Activated CD4-positive, alpha-beta memory T cell treated with anti-CD3 and anti-CD28 coated beads, Interleukin-2, amount 10 ng/mL, durations not matched to agents 7 days and 5 days (primary cell): Measurements from ENCODE around the gene COMT. TPM values are rescaled to one million over a fixed set of nuclear protein-coding genes. Genes with fewer than 3 reads are reported as not detected.

ENCODE experiments used
- CTCF ChIA-PET: fragments of 350-600 bp; sonication (Branson Sonifier 250); formaldehyde crosslinking; loops from one replicate; lab custom pipeline; 2021; ENCODE audit warnings: antibody characterized with exemption, inconsistent platforms; lab: Charles Lee
- POLR2A ChIA-PET: fragments of 350-600 bp; sonication (Branson Sonifier 250); formaldehyde crosslinking; loops from one replicate; lab custom pipeline; 2021; ENCODE audit warnings: antibody characterized with exemption; lab: Charles Lee
- DNase-seq: peaks from one replicate; pipeline ENCODE4 v3.0.0-alpha.2; 2020
- H3K27ac Mint-ChIP-seq: one replicate; pipeline ENCODE4 v1.8.0; 2021; ENCODE audit warnings: mild to moderate bottlenecking, mixed read lengths
- H3K27me3 Mint-ChIP-seq: one replicate; pipeline ENCODE4 v1.8.0; 2021; ENCODE audit warnings: mixed read lengths
- H3K36me3 Mint-ChIP-seq: one replicate; pipeline ENCODE4 v1.8.0; 2021; ENCODE audit warnings: low read depth, mixed read lengths
- H3K4me1 Mint-ChIP-seq: one replicate; pipeline ENCODE4 v1.8.0; 2021; ENCODE audit warnings: mixed read lengths
- H3K4me3 Mint-ChIP-seq: one replicate; pipeline ENCODE4 v1.8.0; 2021; ENCODE audit warnings: mild to moderate bottlenecking, mixed read lengths
- H3K9me3 Mint-ChIP-seq: one replicate; pipeline ENCODE4 v1.8.0; 2021; ENCODE audit warnings: mixed read lengths
- total RNA-seq, 2 experiments: library from RNA; stranded (reverse); gene quantifications; one replicate each; pipeline ENCODE4 v1.2.3, GENCODE V29; 2021

COMT gene
- total RNA-seq, 2 experiments from 2014 or later = 78.7 to 79.3 TPM

DNA sequence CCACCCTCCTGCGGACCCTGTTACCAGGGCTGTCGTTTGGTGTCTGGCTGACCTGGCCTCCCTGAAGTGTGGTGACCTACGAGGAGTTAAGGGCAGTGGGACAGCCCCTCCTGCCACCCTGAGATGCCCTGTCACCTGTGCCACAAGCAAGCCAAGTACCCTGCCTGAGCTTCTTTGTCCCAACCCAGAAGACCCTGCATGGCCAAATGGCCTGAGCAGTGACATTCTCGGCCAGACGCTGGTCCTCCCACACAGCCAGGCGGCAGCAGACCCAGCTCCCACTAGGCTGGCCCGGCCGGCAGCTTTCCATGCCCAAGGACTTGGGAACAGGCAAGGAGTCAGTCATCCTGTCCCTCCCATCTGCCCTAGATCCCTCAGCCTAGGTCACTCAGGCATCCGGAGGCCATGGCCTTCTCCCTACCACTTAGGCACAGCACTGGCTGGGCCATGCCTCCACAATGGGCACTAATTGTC, 67.5 kb downstream of the COMT start:
- Mint-ChIP-seq H3K27me3 (peaks cover 7% of the 10 kb centered on the region), H3K27ac (no peak overlapping the region), H3K36me3 (no peaks in the 10 kb centered on the region), H3K4me3 (no peak overlapping the region), H3K9me3 (peaks cover 2% of the 10 kb centered on the region), H3K4me1 (peaks cover 4% of the 10 kb centered on the region)
- DNase-seq = no peak
- POLR2A ChIA-PET = no interaction called here
- CTCF ChIA-PET = no interaction called here

- no peaks in the 10 kb centered on the region for H3K9me3 Mint-ChIP-seq
- no peaks in the 10 kb centered on the region for H3K36me3 Mint-ChIP-seq
- H3K4me1 Mint-ChIP-seq = peaks cover 4% of the 10 kb centered on the region
- no peak overlapping the region for H3K4me3 Mint-ChIP-seq
- peaks cover 3% of the 10 kb centered on the region for H3K27me3 Mint-ChIP-seq
- ChIA-PET POLR2A (interaction anchor here (3.8 kb wide), 1 partner anchor 11 kb away, joined by 14 read pairs; the partner anchor contains the start of gene TANGO2), CTCF (no interaction called here)
- H3K27ac Mint-ChIP-seq = no peak overlapping the region
- DNase-seq = no peak
These were observed 68.2 kb downstream of the COMT start for GRCh38 chr22:20009582-20010306.

DNA sequence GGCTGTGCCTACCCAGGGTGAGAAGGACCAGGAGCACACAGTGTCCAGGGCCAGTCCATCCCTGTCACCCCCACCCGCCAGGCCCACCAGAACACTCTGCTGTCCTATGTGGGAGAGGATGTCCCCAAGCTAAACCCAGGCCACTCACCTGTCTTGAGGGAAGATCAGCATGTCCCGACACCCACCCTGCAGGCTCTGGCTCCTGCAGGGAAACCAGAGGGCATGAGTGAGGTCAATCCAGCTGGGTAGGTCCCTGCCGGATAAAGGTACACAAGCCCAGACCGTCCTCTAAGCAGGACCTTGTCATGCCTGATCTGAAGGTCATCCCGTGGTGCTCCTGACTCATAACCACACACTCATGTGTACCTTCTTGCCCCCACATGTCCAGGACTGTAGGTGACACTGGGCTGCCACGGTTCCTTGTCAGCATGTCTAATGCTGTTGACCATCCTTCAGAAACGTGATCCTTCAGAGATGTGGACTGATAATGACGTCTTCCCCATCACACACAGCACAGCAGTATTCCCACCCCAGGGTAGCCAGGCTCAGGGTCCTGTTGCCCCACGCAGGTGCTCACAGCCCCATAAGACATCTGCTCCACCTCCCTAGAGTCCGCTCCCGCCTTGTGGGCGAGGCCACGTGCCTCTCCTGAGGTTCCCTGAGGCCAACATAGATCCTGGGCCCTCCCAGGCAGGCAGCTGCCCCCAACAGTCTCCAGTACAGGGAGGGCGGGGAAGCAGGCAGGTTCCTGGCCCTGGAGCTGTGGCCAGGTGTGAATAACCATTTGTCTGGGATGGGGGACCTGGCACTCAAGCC, 68.9 kb downstream of the COMT start:
- DNase-seq = no peak
- ChIA-PET CTCF (no interaction called here), POLR2A (interaction anchor here (0.9 to 3.8 kb wide), 2 partner anchors 9 to 11 kb away, joined by 3 to 14 read pairs; partner anchors contain the start of gene TANGO2)
- Mint-ChIP-seq H3K27me3 (peaks cover 10% of the 10 kb centered on the region), H3K4me3 (no peak overlapping the region), H3K36me3 (no peaks in the 10 kb centered on the region), H3K27ac (no peak overlapping the region), H3K9me3 (no peaks in the 10 kb centered on the region), H3K4me1 (peaks cover 6% of the 10 kb centered on the region)

- Mint-ChIP-seq H3K27ac (no peak overlapping the region), H3K4me3 (no peak overlapping the region), H3K4me1 (peaks cover 6% of the 10 kb centered on the region), H3K9me3 (no peaks in the 10 kb centered on the region), H3K36me3 (no peaks in the 10 kb centered on the region), H3K27me3 (peaks cover 10% of the 10 kb centered on the region)
- POLR2A ChIA-PET = interaction anchor here (0.9 to 3.8 kb wide), 2 partner anchors 8 to 10 kb away, joined by 3 to 14 read pairs; partner anchors contain the start of gene TANGO2
- no peak for DNase-seq
- CTCF ChIA-PET = no interaction called here
These were observed 69.8 kb downstream of the COMT start for GRCh38 chr22:20011123-20011992.

GRCh38 chr22:20011993-20012740, 70.6 kb downstream of the COMT start:
- Mint-ChIP-seq H3K9me3 (no peaks in the 10 kb centered on the region), H3K4me1 (peaks cover 8% of the 10 kb centered on the region), H3K27me3 (peaks cover 12% of the 10 kb centered on the region), H3K4me3 (no peak overlapping the region), H3K36me3 (no peaks in the 10 kb centered on the region), H3K27ac (no peak overlapping the region)
- CTCF ChIA-PET = interaction anchor here (2.0 kb wide), 1 partner anchor 41 kb away, joined by 7 read pairs; no protein-coding TSS in a partner anchor
- POLR2A ChIA-PET = interaction anchor here (3.8 kb wide), 1 partner anchor 9 kb away, joined by 14 read pairs; the partner anchor contains the start of gene TANGO2
- DNase-seq = no peak

DNA sequence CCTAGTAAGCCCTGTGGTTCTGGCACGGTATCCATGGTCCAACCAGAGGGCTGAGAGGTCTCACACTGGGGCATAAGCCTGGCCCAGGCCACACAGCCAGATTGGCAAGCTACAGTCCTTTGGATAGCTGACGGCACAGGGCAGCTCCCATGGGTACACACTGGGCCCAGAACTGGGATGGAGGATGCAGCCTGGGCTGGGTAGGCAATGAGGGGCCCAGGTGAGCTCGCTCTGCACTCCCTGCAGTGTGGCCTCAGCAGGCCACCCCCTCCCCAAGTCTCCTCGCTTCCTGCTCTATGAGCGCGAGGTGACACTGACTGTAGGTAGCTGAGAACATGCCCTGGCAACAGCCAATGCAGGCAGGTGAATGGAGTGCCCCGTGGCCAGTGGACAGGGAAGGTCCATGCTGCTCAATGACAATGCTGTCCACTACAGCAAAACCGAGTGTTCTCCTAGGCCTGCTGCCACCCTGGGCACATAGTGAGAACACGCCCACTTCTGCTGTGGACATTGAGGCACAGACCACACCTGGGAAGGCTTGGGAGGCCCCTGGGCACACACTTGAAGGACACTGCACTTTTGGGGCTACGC, 71.3 kb downstream of the COMT start:
- POLR2A ChIA-PET = interaction anchor here (3.8 kb wide), 1 partner anchor 8 kb away, joined by 14 read pairs; the partner anchor contains the start of gene TANGO2
- CTCF ChIA-PET = interaction anchor here (2.0 kb wide), 1 partner anchor 41 kb away, joined by 7 read pairs; no protein-coding TSS in a partner anchor
- no peak for DNase-seq
- Mint-ChIP-seq H3K27me3 (peaks cover 18% of the 10 kb centered on the region), H3K36me3 (no peaks in the 10 kb centered on the region), H3K27ac (no peak overlapping the region), H3K4me1 (peaks cover 11% of the 10 kb centered on the region), H3K9me3 (no peaks in the 10 kb centered on the region), H3K4me3 (no peak overlapping the region)

- H3K4me1 Mint-ChIP-seq = peaks cover 11% of the 10 kb centered on the region
- no peak for DNase-seq
- H3K4me3 Mint-ChIP-seq = no peak overlapping the region
- H3K27ac Mint-ChIP-seq = no peak overlapping the region
- peaks cover 24% of the 10 kb centered on the region for H3K27me3 Mint-ChIP-seq
- H3K9me3 Mint-ChIP-seq = no peaks in the 10 kb centered on the region
- POLR2A ChIA-PET = interaction anchor here (3.8 kb wide), 1 partner anchor 8 kb away, joined by 14 read pairs; the partner anchor contains the start of gene TANGO2
- CTCF ChIA-PET = interaction anchor here (2.0 kb wide), 1 partner anchor 42 kb away, joined by 7 read pairs; no protein-coding TSS in a partner anchor
- no peaks in the 10 kb centered on the region for H3K36me3 Mint-ChIP-seq
These were observed 71.9 kb downstream of the COMT start for GRCh38 chr22:20013382-20013871.

DNA sequence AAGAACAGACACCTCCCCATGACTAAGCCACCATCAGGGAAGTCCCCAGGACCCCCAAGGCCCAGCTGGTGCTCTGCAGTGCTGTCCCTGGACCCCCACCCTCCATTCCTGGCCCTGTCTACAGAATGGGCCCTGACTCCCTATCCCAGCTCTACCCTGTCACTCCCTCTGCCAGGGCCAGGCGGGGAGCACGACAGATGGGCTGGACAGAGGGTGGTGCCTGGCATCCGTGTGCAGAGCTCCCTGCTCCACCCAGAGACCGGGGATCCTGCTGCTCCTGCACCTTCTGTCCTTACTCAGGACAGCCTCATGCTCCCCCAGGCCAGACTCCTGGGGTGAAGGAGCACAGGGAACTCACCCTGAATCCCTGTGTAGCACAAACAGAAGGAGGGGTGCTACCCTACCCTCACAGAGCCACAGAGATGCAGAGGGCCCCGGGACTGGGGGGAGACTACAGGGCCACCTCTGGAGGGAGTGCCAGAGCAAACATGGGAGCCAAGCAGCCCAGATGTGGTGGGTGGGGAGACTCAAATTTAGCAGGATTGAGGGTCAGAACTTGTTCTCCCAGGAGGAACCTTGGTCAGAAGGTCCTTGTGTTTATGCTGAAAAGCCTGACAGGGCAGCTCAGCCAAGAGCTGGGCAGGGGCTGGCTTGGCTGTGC, 73.1 kb downstream of the COMT start:
- no peak for DNase-seq
- Mint-ChIP-seq H3K36me3 (no peaks in the 10 kb centered on the region), H3K4me1 (peaks cover 11% of the 10 kb centered on the region), H3K4me3 (peak overlapping the region; percentile 24), H3K9me3 (no peaks in the 10 kb centered on the region), H3K27me3 (peaks cover 28% of the 10 kb centered on the region), H3K27ac (no peak overlapping the region)
- ChIA-PET CTCF (interaction anchor here (1.2 kb wide), 1 partner anchor 45 kb away, joined by 3 read pairs; no protein-coding TSS in a partner anchor), POLR2A (interaction anchor here (0.5 to 1.2 kb wide), 2 partner anchors 40 to 470 kb away, joined by 3 read pairs; no protein-coding TSS in a partner anchor)

DNA sequence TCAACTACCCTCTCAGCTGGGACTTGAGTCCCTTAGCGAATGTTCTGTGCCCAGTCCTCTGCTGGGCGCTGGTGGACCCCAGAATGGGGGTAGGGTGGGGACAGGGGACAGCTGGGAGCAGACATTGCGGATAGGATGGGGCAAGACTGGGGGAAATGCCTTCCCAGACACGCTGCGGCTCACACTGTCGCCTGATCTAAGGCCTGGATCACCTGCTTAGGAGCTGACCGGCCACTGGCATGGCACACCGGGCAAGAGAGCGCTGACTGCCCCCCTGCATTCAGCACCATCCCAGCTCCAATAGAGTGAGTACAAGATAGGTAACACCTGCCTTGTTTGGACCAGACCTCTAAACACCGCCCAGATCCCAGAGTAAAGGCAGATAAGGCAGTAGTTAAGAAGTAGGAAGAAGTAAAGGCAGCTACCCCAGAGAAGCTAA, 73.6 kb downstream of the COMT start:
- Mint-ChIP-seq H3K4me3 (peak overlapping the region; percentile 28), H3K4me1 (peaks cover 14% of the 10 kb centered on the region), H3K27ac (no peak overlapping the region), H3K27me3 (peaks cover 28% of the 10 kb centered on the region), H3K9me3 (no peaks in the 10 kb centered on the region), H3K36me3 (no peaks in the 10 kb centered on the region)
- ChIA-PET POLR2A (interaction anchor here (0.5 to 1.2 kb wide), 3 partner anchors 17 to 469 kb away, joined by 3 read pairs; no protein-coding TSS in a partner anchor), CTCF (interaction anchor here (1.2 kb wide), 1 partner anchor 45 kb away, joined by 3 read pairs; no protein-coding TSS in a partner anchor)
- no peak for DNase-seq

DNA sequence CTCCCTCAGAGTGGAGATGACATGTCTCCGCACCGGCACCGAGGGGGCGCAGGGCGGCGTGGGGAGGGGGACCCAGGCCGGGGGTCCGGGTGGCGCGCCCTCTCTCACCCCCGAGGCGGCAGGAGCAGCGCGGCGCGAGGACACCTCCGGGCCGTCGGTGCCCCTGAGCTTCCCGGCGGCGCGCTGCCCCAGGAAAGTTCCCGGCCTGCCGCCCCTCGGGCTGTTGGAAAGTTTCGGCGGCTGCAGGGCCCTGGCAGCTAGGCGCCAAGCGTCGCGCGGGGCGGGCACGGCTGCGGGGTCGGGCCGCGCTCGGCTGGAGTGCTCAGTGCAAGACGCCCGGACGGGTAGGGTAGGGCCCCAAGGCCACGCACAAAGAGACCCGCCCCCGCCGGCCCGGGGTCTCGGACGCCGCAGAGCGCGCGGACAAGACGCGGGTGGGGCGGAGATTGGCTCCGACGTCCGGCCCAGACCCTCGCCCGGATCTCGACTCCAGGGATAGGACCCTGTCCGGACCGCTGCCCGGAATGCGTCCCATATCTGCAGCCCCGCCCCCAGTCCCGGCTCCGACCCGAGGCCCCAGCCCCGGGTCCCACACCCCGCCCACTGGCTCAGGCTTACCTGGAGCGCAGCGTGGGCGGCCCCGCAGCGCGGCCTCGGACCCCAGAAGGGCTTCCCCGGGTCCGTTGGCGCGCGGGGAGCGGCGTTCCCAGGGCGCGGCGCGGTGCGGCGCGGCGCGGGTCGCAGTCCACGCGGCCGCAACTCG, 74.6 kb downstream of the COMT start:
- Mint-ChIP-seq H3K9me3 (no peaks in the 10 kb centered on the region), H3K4me1 (peaks cover 19% of the 10 kb centered on the region), H3K27ac (no peak overlapping the region), H3K27me3 (peaks cover 28% of the 10 kb centered on the region), H3K4me3 (no peak overlapping the region), H3K36me3 (no peaks in the 10 kb centered on the region)
- POLR2A ChIA-PET = interaction anchor here (0.7 to 1.2 kb wide), 3 partner anchors 8 to 42 kb away, joined by 3 read pairs; no protein-coding TSS in a partner anchor
- CTCF ChIA-PET = interaction anchor here (1.2 kb wide), 1 partner anchor 46 kb away, joined by 3 read pairs; no protein-coding TSS in a partner anchor
- DNase-seq = peak; percentile 28
